LNCaP clone FGC (cell line): ENCODE data around the gene PLEKHA7.

Experiments
- DNase-seq: peaks from one replicate; pipeline ENCODE4 v3.0.0-alpha.2; 2011; ENCODE audit warnings: low read depth
- H3K4me3 ChIP-seq: 2 replicates; pipeline ENCODE4 v1.5.1; 2011; ENCODE audit warnings: mild to moderate bottlenecking, low read depth, low read length, control low read depth
- TF ChIP-seq, protein P1 (sequence below): IDR thresholded peaks from 2 replicates; pipeline ENCODE4 v1.5.1; 2012; ENCODE audit warnings: mild to moderate bottlenecking; ENCODE audit not compliant: control insufficient read depth, insufficient read depth; ENCODE audit errors: extremely low read depth

The PLEKHA7 gene

DNA sequence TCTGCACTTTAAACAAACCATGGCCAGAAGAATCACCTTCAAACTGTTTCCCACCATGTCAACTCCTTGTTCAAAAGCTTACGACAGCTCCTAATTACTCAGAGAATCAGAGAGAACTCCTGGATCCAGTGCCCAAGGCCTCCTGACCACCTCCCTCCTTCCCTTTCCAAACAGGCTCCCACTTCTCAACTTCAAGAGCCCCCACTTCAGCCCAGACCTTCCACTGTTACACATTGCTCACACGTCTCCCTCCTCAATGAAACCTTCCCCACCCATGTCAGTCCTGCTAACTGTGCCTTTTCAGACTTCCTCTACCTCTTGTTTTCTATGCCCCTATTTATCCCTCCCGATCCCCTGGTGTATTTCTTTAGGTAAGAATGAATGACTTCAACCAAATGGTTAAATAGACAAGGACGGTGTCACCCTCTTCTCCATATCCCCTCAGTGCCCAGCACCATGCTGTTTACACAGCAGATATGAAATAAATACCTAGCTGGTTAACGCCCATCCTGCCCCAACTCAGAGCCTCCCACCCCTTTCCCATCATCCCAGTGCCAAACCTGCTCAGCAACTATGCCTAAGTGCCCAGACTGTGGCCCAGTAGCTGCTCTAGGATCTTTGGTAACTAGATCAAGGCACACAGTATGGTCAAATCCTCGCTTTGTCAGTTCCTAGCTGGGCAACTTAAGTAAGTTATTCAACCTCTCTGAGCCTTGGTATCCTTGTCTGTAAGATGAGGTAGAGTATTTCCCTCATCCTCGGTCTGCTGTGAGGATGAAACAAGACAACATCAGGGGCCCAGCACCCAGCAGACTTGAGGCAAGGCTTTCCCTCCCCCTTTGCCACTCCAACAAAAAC, 36.8 kb downstream of the PLEKHA7 start:
- H3K4me3 ChIP-seq, result no peak overlapping the region
- TF ChIP-seq, protein P1, sequence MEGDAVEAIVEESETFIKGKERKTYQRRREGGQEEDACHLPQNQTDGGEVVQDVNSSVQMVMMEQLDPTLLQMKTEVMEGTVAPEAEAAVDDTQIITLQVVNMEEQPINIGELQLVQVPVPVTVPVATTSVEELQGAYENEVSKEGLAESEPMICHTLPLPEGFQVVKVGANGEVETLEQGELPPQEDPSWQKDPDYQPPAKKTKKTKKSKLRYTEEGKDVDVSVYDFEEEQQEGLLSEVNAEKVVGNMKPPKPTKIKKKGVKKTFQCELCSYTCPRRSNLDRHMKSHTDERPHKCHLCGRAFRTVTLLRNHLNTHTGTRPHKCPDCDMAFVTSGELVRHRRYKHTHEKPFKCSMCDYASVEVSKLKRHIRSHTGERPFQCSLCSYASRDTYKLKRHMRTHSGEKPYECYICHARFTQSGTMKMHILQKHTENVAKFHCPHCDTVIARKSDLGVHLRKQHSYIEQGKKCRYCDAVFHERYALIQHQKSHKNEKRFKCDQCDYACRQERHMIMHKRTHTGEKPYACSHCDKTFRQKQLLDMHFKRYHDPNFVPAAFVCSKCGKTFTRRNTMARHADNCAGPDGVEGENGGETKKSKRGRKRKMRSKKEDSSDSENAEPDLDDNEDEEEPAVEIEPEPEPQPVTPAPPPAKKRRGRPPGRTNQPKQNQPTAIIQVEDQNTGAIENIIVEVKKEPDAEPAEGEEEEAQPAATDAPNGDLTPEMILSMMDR, result no peak
- no peak for DNase-seq

DNA sequence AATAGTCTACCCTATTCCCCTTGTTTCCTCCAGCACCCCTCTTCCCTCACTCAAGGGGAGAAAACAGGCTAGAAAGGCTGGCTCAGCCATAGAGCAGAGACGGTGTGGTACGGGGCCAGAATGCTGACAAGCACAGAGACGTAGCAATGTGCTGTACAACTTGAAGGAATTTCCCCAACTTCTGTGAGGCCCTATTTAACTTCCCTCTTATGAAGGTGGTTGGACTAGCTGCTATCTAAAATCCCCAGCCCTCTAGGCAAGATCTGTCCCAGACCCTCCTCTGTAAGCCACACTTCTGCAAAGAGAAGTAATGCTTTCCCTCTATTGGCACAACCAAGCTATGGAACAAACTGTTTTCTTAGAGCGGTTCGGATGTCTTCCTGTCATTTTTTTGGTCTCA, 37.8 kb downstream of the PLEKHA7 start:
- TF ChIP-seq, protein P1, result no peak
- no peak overlapping the region for H3K4me3 ChIP-seq
- DNase-seq, result no peak

DNA sequence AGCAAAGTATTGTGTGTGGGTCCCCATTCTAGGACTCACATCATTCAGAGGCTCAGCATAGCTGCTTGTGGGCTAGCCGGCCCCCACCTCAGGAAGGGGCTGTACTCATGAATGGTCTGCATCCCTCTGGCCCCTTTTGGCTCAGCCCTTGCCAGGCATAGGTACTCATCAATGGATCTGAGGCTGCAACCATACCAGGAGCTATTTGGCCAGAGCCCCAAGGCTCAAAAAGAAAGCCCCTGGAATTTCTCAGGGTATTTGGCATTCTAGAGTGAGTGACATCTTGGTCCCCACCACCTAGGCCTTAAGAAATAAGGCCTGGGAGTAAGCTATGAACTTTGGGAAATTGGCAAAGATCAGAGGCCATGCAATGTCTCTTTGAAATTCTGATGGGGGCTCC, 38.3 kb downstream of the PLEKHA7 start:
- TF ChIP-seq, protein P1, result no peak
- no peak for DNase-seq
- H3K4me3 ChIP-seq, result no peak overlapping the region

DNA sequence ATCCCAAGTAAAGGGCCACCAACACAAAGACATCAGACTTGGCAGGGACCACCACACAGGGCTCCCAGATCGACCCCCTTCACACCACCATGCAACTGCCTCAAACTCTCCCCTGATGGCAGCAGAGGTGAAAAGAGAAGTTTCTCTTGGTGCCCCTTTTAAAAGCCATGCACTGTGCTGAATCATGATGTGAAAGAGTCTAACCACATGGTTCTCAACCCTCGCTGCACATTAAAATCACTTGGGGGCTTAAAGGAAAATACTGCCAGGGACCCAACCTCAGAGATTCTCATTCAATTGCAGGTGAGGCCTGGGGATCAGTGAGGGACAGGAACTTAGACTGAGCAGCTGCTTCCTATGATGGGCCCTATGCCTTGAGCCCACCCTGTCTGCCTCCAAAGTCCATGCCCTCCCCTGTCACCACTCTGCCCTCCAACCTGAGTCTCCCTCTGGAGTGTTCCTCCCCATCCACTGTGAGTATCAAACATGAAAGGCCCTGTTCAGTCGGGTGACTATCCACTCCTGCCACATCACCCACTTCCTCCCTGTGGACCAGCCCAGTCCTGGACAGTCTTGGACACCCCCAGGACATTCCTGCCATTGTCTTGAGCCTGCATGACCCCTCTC, 40.8 kb downstream of the PLEKHA7 start:
- TF ChIP-seq, protein P1, result no peak
- H3K4me3 ChIP-seq, result no peak overlapping the region
- DNase-seq, result no peak

DNA sequence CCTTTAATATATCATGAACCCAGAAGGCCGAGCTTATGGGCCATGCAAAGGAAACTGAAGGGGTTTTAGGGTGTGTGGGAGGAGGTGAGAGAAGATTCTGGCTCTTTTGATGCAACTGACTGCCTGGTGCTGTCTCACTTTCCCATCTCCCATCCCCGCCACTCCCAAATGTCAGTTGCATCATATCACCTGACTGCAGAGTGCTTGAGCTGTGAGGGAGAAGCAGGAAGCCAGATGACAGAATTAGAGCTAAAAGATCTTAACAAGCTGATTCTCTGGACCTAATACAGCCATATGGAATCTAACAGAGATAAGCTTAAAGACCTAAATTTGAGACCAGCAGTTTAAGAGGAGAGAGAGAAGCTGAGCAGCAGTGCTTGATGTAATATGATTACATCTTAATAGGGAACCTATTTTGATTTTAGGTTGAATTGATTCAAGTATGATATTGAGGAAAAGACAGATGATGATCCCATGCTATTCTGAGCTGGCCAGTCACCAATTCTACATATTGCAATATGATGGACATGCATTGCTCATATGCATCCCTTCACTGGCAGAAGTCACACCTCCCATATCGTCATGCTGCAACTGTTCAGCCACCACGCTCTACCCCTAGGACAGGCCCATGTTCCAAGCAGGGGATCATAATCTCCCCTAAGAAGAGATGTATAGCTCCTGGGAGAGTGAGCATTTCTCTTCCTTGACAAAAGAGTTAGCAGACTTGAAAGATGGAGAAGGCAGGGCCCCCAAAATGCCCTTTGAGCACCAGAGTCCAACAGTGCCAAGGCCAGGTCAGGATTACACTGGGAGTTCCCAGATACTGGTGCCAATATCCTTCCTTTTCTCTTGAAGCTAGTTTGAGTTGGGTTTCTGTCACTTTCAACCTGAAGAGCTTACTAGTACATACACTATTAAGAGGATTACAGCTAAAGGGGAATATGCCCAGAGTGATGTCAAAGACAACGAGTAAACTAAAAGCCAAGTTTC, 44.9 kb downstream of the PLEKHA7 start:
- TF ChIP-seq, protein P1, result no peak
- DNase-seq, result no peak
- no peak overlapping the region for H3K4me3 ChIP-seq

DNA sequence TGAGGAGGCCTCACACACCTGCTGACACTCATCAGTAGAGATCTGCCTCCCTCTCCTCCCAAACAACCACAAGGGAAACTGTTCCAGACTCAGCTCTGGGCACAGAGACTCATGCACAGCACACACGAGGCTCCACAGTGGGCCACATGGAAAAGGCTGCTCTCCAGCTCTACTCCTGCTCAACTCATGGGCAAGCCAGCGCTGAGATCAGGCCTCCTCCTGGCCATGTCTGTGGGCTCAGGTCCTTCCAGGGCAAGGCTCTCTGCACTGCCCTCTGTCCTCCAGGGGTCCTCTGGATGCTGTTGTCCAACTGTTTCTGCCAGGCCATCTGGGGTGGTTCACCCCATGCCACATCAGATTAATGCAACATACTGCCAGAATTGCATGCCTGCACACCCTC, 46.0 kb downstream of the PLEKHA7 start:
- no peak overlapping the region for H3K4me3 ChIP-seq
- DNase-seq, result no peak
- TF ChIP-seq, protein P1, result no peak
